Smooth muscle cell (in vitro differentiated cells): ENCODE measurements around the gene MAN1A1. TPM values are rescaled to one million over a fixed set of nuclear protein-coding genes. Genes with fewer than 3 reads are reported as not detected.

ENCODE experiments used
- DNase-seq: peaks from one replicate; lab custom pipeline; 2025; ENCODE audit not compliant: unreplicated experiment; lab: John Stamatoyannopoulos, UW
- H2AFZ ChIP-seq: fragments of 200-600 bp; sonication (generic); 2 replicates; pipeline ENCODE4 v1.6.0; 2016; ENCODE audit warnings: antibody characterized with exemption, low read depth, mild to moderate bottlenecking
- H3F3A ChIP-seq: fragments of 200-600 bp; sonication (generic); 2 replicates; pipeline ENCODE4 v1.6.0; 2017; ENCODE audit warnings: antibody characterized with exemption, low read depth
- H3K27ac ChIP-seq: fragments of 200-600 bp; sonication (generic); 2 replicates; pipeline ENCODE4 v1.5.1; 2016; ENCODE audit warnings: low read depth, mild to moderate bottlenecking
- H3K27me3 ChIP-seq: fragments of 200-600 bp; sonication (generic); 2 replicates; pipeline ENCODE4 v1.6.1; 2016; ENCODE audit warnings: low read depth, mild to moderate bottlenecking
- H3K36me3 ChIP-seq: fragments of 200-600 bp; sonication (generic); 2 replicates; pipeline ENCODE4 v1.5.1; 2016; ENCODE audit warnings: low read depth
- H3K4me1 ChIP-seq: fragments of 200-600 bp; sonication (generic); 2 replicates; pipeline ENCODE4 v1.5.1; 2016; ENCODE audit warnings: low read depth
- H3K4me2 ChIP-seq: fragments of 200-600 bp; sonication (generic); 2 replicates; pipeline ENCODE4 v1.6.0; 2016; ENCODE audit warnings: mild to moderate bottlenecking
- H3K4me3 ChIP-seq: fragments of 200-600 bp; sonication (generic); 2 replicates; pipeline ENCODE4 v1.5.1; 2016; ENCODE audit warnings: mild to moderate bottlenecking
- H3K79me2 ChIP-seq: fragments of 200-600 bp; sonication (generic); 2 replicates; pipeline ENCODE4 v1.6.0; 2016; ENCODE audit warnings: low read depth, mild to moderate bottlenecking
- H3K9ac ChIP-seq: fragments of 200-600 bp; sonication (generic); 2 replicates; pipeline ENCODE4 v1.6.0; 2016; ENCODE audit warnings: low read depth
- H3K9me3 ChIP-seq: fragments of 200-600 bp; sonication (generic); replicated peaks from 2 replicates; pipeline ENCODE4 v1.5.1; 2016; ENCODE audit warnings: low read depth
- H4K20me1 ChIP-seq: fragments of 200-600 bp; sonication (generic); 2 replicates; pipeline ENCODE4 v1.6.0; 2016; ENCODE audit warnings: low read depth
- CTCF ChIP-seq: fragments of 200-600 bp; sonication (generic); IDR thresholded peaks from 2 replicates; pipeline ENCODE4 v1.5.1; 2017; ENCODE audit warnings: borderline replicate concordance, mild to moderate bottlenecking, antibody characterized with exemption; ENCODE audit not compliant: insufficient read depth, poor library complexity, severe bottlenecking
- WGBS: methylation state at CpG from one replicate; pipeline ENCODE4 v1.1.7; 2016; ENCODE audit warnings: low lambda C conversion rate; 5-methylcytosine and 5-hydroxymethylcytosine counted together
- polyA plus RNA-seq: library from polyadenylated mRNA; unstranded; fragments of >200 nt; fragmentation: Nextera tagmentation; extraction: Ambion mirVana; gene quantifications from 2 replicates; pipeline ENCODE4 v1.2.1, GENCODE V29; 2016
- total RNA-seq: library from RNA; depleted of rRNA; stranded (reverse); fragments of >200 nt; gene quantifications from 2 replicates; pipeline ENCODE4 v1.2.3, GENCODE V29; 2014

Gene MAN1A1
- total and polyA plus RNA-seq, 2 experiments from 2014 or later: 57.1 to 127 TPM

DNA sequence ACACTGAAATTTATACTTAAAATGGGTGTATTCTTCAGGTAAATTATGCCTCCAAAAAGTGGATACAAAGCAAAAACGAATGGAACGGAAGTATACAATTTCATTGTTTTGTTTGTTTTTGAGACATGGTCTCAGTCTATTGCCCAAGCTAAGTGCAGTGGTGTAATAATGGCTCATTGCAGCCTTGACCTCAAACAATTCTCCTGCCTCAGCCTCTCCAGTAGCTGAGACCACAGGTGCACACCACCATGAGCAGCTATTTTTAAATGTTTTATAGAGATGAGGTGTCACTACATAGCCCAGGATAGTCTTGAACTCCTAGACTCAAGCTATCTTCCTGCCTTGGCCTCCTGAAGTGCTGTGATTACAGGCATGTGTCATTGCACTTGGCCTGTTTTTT is 122.2 kb downstream of the MAN1A1 start:
- no peaks in the 10 kb centered on the region for H3K27me3 ChIP-seq
- 87% methylated on average over 2 of the region's 2 CpGs for WGBS

GRCh38 chr6:119226089-119226488 is 123.5 kb downstream of the MAN1A1 start:
- no peak overlapping the region for H3K4me3 ChIP-seq
- DNase-seq: no peak
- no peak overlapping the region for H2AFZ ChIP-seq
- no peak overlapping the region for H3K27ac ChIP-seq
- H3K9ac ChIP-seq: no peak overlapping the region
- peaks cover 59% of the 10 kb centered on the region for H3K79me2 ChIP-seq
- no peaks in the 10 kb centered on the region for H3K36me3 ChIP-seq
- no peaks in the 10 kb centered on the region for H3F3A ChIP-seq
- no peaks in the 10 kb centered on the region for H3K9me3 ChIP-seq
- WGBS: 69% methylated on average over 4 of the region's 4 CpGs
- TF ChIP-seq CTCF: no peak
- peaks cover 4% of the 10 kb centered on the region for H4K20me1 ChIP-seq
- no peak overlapping the region for H3K4me2 ChIP-seq
- H3K4me1 ChIP-seq: no peaks in the 10 kb centered on the region
- H3K27me3 ChIP-seq: no peaks in the 10 kb centered on the region

More for the DNA sequence above, 122.2 kb downstream of the MAN1A1 start:
- Histone ChIP-seq H3K36me3 (no peaks in the 10 kb centered on the region), H2AFZ (no peak overlapping the region), H4K20me1 (peaks cover 4% of the 10 kb centered on the region), H3F3A (no peaks in the 10 kb centered on the region), H3K4me1 (no peaks in the 10 kb centered on the region), H3K4me3 (no peak overlapping the region), H3K27ac (no peak overlapping the region), H3K9ac (no peak overlapping the region), H3K9me3 (no peaks in the 10 kb centered on the region), H3K79me2 (peaks cover 48% of the 10 kb centered on the region), H3K4me2 (no peak overlapping the region)
- no peak for TF ChIP-seq CTCF
- no peak for DNase-seq

DNA sequence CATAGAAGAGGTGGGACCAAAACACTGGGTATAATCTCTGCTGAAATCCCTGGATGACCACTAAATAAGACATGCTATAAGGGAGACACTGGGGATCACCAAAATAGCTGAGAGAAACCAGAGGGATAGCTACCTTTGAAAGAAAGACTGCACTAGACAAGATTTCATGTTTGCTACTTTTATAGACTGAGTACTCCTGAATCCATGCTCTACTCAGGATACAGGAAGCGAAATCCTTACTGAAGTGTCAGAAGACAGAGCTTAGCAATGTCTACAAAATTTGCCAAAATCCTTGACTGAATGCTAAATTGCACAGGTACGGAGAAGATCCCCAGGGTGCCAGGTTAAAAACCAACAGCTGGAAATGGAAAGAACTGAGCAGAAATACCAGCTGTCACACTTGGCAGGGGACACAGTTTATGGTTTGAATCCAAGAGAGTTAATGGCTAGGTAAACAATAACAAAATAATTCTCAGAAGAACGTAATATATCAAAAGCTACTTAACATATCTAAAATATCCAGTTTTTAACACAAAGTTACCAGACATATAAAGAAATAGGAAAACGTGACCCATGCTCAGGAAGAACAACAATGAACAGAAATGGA is 125.4 kb downstream of the MAN1A1 start:
- Histone ChIP-seq H4K20me1 (peaks cover 4% of the 10 kb centered on the region), H2AFZ (no peak overlapping the region), H3K4me3 (no peak overlapping the region), H3K4me2 (no peak overlapping the region), H3F3A (no peaks in the 10 kb centered on the region), H3K9ac (no peak overlapping the region), H3K4me1 (no peaks in the 10 kb centered on the region), H3K36me3 (no peaks in the 10 kb centered on the region), H3K27me3 (no peaks in the 10 kb centered on the region), H3K27ac (no peak overlapping the region), H3K9me3 (no peaks in the 10 kb centered on the region), H3K79me2 (peaks cover 66% of the 10 kb centered on the region)
- DNase-seq: no peak
- no peak for TF ChIP-seq CTCF
- 97% methylated on average over 4 of the region's 4 CpGs for WGBS

GRCh38 chr6:119220452-119220851 is 129.1 kb downstream of the MAN1A1 start:
- Histone ChIP-seq H3K4me2 (no peak overlapping the region), H3K27me3 (no peaks in the 10 kb centered on the region), H3K4me3 (no peak overlapping the region), H3K9ac (no peak overlapping the region), H3K4me1 (no peaks in the 10 kb centered on the region), H2AFZ (no peak overlapping the region), H3K36me3 (no peaks in the 10 kb centered on the region), H3K27ac (no peak overlapping the region), H4K20me1 (peaks cover 4% of the 10 kb centered on the region), H3K79me2 (peaks cover 43% of the 10 kb centered on the region), H3K9me3 (no peaks in the 10 kb centered on the region), H3F3A (peaks cover 5% of the 10 kb centered on the region)
- TF ChIP-seq CTCF: no peak
- no peak for DNase-seq
- 54% methylated on average over 1 of the region's 1 CpG for WGBS
